Measurements from ENCODE around the gene MKI67. TPM values are rescaled to one million over a fixed set of nuclear protein-coding genes. Genes with fewer than 3 reads are reported as not detected.

MKI67 gene
- polyA plus RNA-seq, 1 donor from 2014 or later = 0.16 TPM

GRCh38 chr10:128163701-128164100, 37.5 kb upstream of the MKI67 start:
- no peaks in the 10 kb centered on the region for H3K27me3 ChIP-seq (ENCODE audit: insufficient read depth, low read depth, low read length)
- no peaks in the 10 kb centered on the region for H3K9me2 ChIP-seq (ENCODE audit: insufficient read depth, low read length)
- H3K9me3 ChIP-seq (ENCODE audit: low read length) = no peaks in the 10 kb centered on the region
- H3F3A ChIP-seq (ENCODE audit: insufficient read depth, low read length, poor library complexity, severe bottlenecking) = no peaks in the 10 kb centered on the region
- no peak overlapping the region for H3K27ac ChIP-seq (ENCODE audit: low read length)
- TF ChIP-seq, protein P1, sequence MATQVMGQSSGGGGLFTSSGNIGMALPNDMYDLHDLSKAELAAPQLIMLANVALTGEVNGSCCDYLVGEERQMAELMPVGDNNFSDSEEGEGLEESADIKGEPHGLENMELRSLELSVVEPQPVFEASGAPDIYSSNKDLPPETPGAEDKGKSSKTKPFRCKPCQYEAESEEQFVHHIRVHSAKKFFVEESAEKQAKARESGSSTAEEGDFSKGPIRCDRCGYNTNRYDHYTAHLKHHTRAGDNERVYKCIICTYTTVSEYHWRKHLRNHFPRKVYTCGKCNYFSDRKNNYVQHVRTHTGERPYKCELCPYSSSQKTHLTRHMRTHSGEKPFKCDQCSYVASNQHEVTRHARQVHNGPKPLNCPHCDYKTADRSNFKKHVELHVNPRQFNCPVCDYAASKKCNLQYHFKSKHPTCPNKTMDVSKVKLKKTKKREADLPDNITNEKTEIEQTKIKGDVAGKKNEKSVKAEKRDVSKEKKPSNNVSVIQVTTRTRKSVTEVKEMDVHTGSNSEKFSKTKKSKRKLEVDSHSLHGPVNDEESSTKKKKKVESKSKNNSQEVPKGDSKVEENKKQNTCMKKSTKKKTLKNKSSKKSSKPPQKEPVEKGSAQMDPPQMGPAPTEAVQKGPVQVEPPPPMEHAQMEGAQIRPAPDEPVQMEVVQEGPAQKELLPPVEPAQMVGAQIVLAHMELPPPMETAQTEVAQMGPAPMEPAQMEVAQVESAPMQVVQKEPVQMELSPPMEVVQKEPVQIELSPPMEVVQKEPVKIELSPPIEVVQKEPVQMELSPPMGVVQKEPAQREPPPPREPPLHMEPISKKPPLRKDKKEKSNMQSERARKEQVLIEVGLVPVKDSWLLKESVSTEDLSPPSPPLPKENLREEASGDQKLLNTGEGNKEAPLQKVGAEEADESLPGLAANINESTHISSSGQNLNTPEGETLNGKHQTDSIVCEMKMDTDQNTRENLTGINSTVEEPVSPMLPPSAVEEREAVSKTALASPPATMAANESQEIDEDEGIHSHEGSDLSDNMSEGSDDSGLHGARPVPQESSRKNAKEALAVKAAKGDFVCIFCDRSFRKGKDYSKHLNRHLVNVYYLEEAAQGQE (IDR thresholded peaks at IDR 0.05; ENCODE audit: borderline replicate concordance) = no peak
- TF ChIP-seq POLR2AphosphoS5 (IDR thresholded peaks at IDR 0.05) (no peak), RAD21 (conservative IDR thresholded peaks at IDR 0.05) (no peak), SMC3 (conservative IDR thresholded peaks at IDR 0.05; ENCODE audit: poor library complexity) (no peak), TAF1 (IDR thresholded peaks at IDR 0.05; ENCODE audit: low read depth) (no peak), EP300 (conservative IDR thresholded peaks at IDR 0.05; ENCODE audit: poor library complexity, severe bottlenecking) (no peak), EZH2 (IDR thresholded peaks at IDR 0.05; ENCODE audit: borderline replicate concordance, insufficient read depth, low read length, poor library complexity, severe bottlenecking) (no peak), MXI1 (conservative IDR thresholded peaks at IDR 0.05; ENCODE audit: poor library complexity, severe bottlenecking) (no peak)
- TF ChIP-seq, protein P2, sequence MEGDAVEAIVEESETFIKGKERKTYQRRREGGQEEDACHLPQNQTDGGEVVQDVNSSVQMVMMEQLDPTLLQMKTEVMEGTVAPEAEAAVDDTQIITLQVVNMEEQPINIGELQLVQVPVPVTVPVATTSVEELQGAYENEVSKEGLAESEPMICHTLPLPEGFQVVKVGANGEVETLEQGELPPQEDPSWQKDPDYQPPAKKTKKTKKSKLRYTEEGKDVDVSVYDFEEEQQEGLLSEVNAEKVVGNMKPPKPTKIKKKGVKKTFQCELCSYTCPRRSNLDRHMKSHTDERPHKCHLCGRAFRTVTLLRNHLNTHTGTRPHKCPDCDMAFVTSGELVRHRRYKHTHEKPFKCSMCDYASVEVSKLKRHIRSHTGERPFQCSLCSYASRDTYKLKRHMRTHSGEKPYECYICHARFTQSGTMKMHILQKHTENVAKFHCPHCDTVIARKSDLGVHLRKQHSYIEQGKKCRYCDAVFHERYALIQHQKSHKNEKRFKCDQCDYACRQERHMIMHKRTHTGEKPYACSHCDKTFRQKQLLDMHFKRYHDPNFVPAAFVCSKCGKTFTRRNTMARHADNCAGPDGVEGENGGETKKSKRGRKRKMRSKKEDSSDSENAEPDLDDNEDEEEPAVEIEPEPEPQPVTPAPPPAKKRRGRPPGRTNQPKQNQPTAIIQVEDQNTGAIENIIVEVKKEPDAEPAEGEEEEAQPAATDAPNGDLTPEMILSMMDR (IDR thresholded peaks at IDR 0.05; ENCODE audit: poor library complexity, severe bottlenecking) = no peak
- H3K4me3 ChIP-seq (ENCODE audit: low read length) = no peak overlapping the region
- H2AFZ ChIP-seq (ENCODE audit: low read depth, low read length) = no peak overlapping the region
- H3K36me3 ChIP-seq (ENCODE audit: insufficient read depth, low read length) = no peaks in the 10 kb centered on the region
- H3K9ac ChIP-seq (ENCODE audit: low read length) = no peak overlapping the region
- no peaks in the 10 kb centered on the region for H4K20me1 ChIP-seq (ENCODE audit: insufficient read depth)
- no peaks in the 10 kb centered on the region for H3K79me2 ChIP-seq (replicated peaks; ENCODE audit: insufficient read depth, low read length)
- H3K4me2 ChIP-seq (ENCODE audit: low read length) = no peak overlapping the region

GRCh38 chr10:128161031-128161430, 34.8 kb upstream of the MKI67 start:
- no peak overlapping the region for H3K4me2 ChIP-seq (ENCODE audit: low read length)
- TF ChIP-seq TAF1 (IDR thresholded peaks at IDR 0.05; ENCODE audit: low read depth) (no peak), POLR2AphosphoS5 (IDR thresholded peaks at IDR 0.05) (no peak), EP300 (conservative IDR thresholded peaks at IDR 0.05; ENCODE audit: poor library complexity, severe bottlenecking) (no peak), SMC3 (conservative IDR thresholded peaks at IDR 0.05; ENCODE audit: poor library complexity) (no peak), RAD21 (conservative IDR thresholded peaks at IDR 0.05) (no peak), EZH2 (IDR thresholded peaks at IDR 0.05; ENCODE audit: borderline replicate concordance, insufficient read depth, low read length, poor library complexity, severe bottlenecking) (no peak), MXI1 (conservative IDR thresholded peaks at IDR 0.05; ENCODE audit: poor library complexity, severe bottlenecking) (no peak)
- TF ChIP-seq, protein P2 (IDR thresholded peaks at IDR 0.05; ENCODE audit: poor library complexity, severe bottlenecking) = no peak
- TF ChIP-seq, protein P1 (IDR thresholded peaks at IDR 0.05; ENCODE audit: borderline replicate concordance) = no peak
- no peak overlapping the region for H3K9ac ChIP-seq (ENCODE audit: low read length)
- H4K20me1 ChIP-seq (ENCODE audit: insufficient read depth) = no peaks in the 10 kb centered on the region
- H3K9me3 ChIP-seq (ENCODE audit: low read length) = no peaks in the 10 kb centered on the region
- H3K79me2 ChIP-seq (replicated peaks; ENCODE audit: insufficient read depth, low read length) = no peaks in the 10 kb centered on the region
- no peaks in the 10 kb centered on the region for H3K9me2 ChIP-seq (ENCODE audit: insufficient read depth, low read length)
- no peak overlapping the region for H3K27ac ChIP-seq (ENCODE audit: low read length)
- no peak overlapping the region for H3K4me3 ChIP-seq (ENCODE audit: low read length)
- H3K36me3 ChIP-seq (ENCODE audit: insufficient read depth, low read length) = no peaks in the 10 kb centered on the region
- no peaks in the 10 kb centered on the region for H3K27me3 ChIP-seq (ENCODE audit: insufficient read depth, low read depth, low read length)
- H2AFZ ChIP-seq (ENCODE audit: low read depth, low read length) = no peak overlapping the region
- H3F3A ChIP-seq (ENCODE audit: insufficient read depth, low read length, poor library complexity, severe bottlenecking) = no peaks in the 10 kb centered on the region
